Mammary epithelial cell (primary cell): Measurements from ENCODE around the gene CALR3.

Experiments
- EZH2 ChIP-seq: IDR thresholded peaks from 2 replicates; pipeline ENCODE4 v1.6.1; 2012; ENCODE audit warnings: low read length, inconsistent platforms, borderline replicate concordance
- TF ChIP-seq, protein P1 (sequence below), 2 donors: IDR thresholded peaks in 1 of 2; conservative IDR thresholded peaks in 1 of 2; 2 replicates each; pipeline ENCODE4 v1.5.1; 2011 to 2012; ENCODE audit warnings: inconsistent platforms in 2 of 2, low read length in 2 of 2, mild to moderate bottlenecking in 2 of 2, control low read depth in 1 of 2, low read depth in 1 of 2; ENCODE audit not compliant: insufficient read depth in 1 of 2; ENCODE audit errors: extremely low read depth in 1 of 2

DNA sequence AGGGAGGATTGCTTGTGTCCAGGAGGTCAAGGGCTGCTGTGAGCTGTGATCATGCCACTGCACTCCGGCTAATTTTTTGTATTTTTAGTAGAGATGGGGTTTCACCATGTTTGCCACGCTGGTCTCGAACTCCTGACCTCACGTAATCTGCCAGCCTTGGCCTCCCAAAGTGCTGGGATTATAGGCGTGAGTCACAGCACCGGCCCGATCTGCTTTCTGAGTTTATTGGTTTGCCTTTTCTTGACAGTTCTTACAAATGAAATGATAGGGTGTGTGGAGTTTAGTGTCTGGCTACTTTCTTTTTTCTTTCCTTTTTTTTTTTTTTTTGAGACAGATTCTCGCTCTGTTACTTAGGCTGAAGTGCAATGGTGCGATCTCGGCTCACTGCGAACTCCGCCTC, 1.1 kb upstream of the CALR3 start:
- TF ChIP-seq EZH2 = no peak
- TF ChIP-seq, protein P1, sequence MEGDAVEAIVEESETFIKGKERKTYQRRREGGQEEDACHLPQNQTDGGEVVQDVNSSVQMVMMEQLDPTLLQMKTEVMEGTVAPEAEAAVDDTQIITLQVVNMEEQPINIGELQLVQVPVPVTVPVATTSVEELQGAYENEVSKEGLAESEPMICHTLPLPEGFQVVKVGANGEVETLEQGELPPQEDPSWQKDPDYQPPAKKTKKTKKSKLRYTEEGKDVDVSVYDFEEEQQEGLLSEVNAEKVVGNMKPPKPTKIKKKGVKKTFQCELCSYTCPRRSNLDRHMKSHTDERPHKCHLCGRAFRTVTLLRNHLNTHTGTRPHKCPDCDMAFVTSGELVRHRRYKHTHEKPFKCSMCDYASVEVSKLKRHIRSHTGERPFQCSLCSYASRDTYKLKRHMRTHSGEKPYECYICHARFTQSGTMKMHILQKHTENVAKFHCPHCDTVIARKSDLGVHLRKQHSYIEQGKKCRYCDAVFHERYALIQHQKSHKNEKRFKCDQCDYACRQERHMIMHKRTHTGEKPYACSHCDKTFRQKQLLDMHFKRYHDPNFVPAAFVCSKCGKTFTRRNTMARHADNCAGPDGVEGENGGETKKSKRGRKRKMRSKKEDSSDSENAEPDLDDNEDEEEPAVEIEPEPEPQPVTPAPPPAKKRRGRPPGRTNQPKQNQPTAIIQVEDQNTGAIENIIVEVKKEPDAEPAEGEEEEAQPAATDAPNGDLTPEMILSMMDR (conservative IDR thresholded peaks at IDR 0.05 in 1 of 2, IDR thresholded peaks at IDR 0.05 in 1 of 2; ENCODE audit: extremely low read depth in 1 of 2, insufficient read depth in 1 of 2, low read depth in 1 of 2, low read length in 2 of 2) = no peak
